Activated CD4-positive, alpha-beta T cell treated with anti-CD3 and anti-CD28 coated beads, Interleukin-2, Interleukin-4, amounts not matched to agents 100 ng/mL and 50 ng/mL, durations not matched to agents 16 hours and 8 hours (primary cell): ENCODE data around the gene CALHM1.
A peak's percentile ranks its signal among the peaks of the same experiment; 100 is the strongest.
"Not testable (repeated sequence)": the region's sequence is repeated elsewhere in the genome, so short reads cannot be mapped to it uniquely, and the experiment has no call there.

Experiments used
- DNase-seq: peaks from one replicate; pipeline ENCODE4 v3.0.0-alpha.2; 2020; ENCODE audit warnings: low spot score

The CALHM1 gene

DNA sequence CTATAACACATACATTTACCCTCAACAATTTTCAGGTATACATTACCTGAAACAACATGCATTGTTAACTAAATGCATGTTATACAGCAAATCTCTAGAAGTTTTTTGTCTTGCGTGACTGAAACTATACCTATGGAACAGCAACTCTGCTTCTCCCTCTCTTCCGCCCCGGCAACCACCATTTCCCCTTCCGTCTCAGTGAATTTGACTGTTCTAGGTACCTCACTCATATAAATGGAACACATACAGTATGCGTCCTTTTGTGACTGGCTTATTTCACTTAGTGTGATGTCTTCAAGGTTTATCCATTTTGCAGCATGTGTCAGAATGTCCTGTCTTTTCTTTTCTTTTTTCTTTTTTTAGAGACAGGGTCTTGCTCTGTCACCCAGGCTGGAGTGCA lies 29.1 kb downstream of the CALHM1 start:
- peak; percentile 41 for DNase-seq

DNA sequence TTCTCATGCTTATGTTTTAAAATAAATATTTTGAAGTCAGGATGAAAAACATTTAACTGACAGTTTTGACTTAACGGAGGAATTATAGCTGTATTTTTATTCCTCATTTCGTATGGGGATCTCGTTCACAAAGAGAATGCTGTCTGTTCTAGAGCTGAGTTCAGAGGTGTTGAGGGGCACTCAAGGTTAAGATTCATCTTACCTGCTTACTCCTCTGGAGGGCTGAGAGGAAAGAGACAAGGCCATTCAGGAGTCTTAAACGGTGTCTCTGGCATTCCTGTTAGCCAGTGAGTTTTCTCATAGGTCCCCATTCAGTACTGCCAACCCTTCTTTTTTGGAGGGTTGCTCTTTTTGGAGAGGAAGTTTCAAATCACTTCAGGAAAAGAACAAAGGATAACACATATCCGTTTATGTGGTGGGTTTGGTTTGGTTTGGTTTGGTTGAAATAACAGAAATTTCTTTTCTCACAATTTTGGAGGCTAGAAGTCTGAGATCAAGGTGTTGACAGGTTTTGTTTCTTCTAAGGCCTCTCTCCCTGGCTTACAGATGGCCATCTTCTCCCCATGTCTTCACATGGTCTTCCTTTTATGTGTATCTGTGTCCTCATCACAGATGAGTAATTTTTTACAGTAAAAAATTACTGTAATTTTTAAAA lies 29.6 kb downstream of the CALHM1 start:
- DNase-seq: no peak

DNA sequence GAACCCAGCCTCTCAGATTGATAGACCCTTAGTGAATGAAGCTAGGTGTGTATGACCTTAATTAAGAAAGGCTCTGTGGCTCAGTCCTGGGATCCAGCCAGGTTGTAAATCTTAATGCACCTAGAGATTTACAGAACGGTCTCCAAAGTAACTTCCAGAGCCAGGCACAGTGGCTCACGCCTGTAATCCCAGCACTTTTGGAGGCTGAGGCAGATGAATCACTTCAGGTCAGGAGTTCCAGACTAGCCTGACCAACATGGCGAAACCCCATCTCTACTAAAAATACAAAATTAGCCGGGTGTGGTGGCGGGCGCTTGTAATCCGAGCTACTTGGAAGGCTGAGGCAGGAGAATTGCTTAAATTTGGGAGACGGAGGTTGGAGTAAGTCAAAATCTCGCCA lies 30.8 kb downstream of the CALHM1 start:
- no peak for DNase-seq

DNA sequence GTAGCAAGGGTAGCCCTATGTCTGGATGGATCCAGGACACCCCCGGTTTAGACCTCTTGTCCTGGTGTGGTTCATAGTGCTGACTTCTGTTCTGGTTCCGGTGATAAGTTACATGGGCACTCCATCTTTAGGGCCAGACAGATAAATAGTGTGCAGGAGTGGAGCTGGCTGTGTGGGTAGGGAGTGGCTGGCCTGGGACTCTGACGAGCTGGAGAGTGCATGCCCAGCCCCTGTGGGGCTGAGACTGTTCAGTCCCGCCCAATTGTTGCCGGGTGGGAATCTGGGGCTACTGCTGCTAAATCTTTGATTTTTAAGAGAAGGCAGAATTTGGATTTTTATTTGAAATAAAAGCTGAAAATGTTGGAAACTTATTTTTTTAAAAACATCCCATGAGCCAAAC lies 35.0 kb downstream of the CALHM1 start:
- DNase-seq: no peak

DNA sequence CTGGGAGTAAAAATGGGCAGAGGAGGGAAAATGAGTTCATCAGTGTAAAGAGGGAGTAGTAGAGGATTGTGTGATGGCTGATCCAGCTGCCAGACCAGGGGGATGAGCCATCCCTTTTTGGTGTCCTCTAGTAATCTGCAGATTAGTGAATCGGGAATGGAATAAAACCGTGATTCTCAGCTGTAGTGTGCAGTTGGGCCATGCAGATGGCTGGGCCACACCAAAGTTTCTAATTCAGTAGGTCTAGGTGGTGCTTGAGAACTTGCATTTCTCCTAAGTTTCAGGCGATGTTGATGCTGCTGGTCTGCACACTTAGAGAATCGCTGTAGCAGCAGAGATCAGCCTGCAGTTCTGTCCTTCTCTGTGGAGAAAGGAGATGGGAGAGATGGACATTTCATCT lies 39.6 kb downstream of the CALHM1 start:
- DNase-seq: no peak

DNA sequence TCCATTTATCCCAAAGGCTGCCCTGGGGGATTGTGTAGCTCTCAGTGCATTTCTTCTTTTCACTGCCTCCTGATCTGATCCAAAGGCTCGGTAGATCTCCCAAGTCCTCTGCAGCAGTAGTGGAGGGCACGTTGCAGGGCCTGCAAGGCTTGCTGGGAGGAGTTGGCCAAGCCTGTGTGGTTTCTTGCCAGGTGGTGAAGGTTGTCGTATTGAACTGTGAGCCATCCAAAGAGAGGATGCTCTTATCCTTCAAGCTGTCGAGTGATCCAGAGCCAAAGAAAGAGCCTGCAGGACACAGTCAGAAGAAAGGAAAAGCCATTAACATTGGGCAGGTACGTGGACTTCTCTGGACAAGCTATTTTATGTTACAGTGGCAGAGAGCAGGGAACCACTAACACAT lies 41.1 kb downstream of the CALHM1 start:
- DNase-seq: no peak

DNA sequence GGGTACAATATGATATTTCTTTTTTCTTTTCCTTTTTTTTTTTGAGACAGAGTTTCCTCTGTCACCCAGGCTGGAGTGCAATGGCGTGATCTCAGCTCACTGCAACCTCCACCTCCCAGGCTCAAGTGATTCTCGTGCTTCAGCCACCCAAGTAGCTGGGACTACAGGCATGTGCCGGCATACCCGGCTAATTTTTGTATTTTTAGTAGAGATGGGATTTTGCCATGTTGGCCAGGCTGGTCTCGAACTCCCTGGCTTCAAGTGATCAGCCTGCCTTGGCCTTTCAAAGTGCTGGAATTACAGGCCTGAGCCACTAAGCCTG lies 41.6 kb downstream of the CALHM1 start:
- DNase-seq: not testable (repeated sequence)

DNA sequence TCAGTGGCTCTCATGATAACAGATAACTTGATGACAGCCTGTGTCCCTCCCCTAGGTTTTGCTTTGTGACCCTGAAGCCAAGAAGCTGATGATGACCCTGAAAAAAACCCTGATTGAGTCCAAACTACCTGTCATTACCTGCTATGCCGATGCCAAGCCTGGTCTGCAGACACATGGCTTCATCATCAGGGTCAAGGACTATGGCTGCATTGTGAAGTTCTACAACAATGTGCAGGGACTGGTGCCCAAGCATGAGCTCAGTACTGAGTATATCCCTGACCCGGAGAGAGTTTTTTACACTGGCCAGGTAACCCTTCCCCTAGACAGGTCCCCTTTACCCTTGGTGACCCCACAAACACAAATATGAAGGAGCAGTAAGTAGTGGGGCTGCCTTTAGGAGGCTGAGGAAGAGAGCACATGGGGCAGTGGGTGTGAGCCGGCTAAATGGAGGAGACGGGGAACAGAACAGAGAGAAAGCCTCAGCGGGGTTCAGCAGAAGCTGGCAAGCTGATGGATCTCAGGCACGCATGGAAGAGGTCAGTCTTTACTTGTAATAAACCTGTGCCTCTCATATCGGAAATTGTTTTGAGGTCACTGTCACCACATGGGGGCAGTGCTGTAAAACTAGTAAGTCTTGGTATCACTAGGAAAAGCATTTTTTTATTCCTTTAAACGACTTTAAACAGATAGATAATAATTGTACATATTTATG lies 42.1 kb downstream of the CALHM1 start:
- peak; percentile 50 for DNase-seq

DNA sequence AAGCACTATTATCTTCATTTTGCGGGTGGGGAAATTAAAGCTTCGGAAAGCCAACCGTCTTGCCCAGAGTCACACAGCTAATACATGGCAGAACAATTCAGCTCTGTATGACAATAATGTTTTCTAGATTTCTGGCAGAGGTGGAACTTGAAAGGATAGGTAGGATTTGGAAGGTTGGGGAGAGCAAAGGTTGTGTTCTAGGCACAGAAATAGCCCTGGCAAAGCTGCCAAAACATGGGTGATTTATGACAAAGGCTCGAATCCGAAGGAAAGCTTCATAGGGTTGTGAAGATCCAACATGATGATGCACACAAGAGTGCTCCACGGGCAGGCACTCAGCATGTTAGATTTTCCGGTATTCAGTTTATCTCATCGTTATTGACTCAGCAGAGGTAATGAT lies 43.1 kb downstream of the CALHM1 start:
- DNase-seq: no peak

DNA sequence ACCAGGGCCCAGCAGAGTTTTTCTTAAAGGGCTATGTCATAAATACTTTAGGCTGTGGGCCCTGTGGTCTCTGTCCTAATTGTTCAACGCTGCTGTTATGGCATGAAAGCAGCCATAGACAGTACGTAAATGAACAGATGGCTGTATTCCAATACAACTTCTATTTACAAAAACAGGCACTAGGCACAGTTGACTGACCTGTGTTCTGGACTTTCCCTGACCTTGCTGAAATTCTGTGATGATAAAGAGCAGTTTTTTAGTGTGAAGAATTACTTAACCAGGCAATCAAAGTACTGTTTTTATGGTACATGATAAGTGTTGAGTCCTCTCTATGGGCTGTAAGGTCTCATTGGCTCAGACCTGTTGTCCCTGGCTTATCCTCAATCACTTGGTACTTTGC lies 45.1 kb downstream of the CALHM1 start:
- no peak for DNase-seq
